ENCODE results near the gene PMS1.
"Not testable (repeated sequence)": the region's sequence is repeated elsewhere in the genome, so short reads cannot be mapped to it uniquely, and the experiment has no call there.

Gene PMS1

DNA sequence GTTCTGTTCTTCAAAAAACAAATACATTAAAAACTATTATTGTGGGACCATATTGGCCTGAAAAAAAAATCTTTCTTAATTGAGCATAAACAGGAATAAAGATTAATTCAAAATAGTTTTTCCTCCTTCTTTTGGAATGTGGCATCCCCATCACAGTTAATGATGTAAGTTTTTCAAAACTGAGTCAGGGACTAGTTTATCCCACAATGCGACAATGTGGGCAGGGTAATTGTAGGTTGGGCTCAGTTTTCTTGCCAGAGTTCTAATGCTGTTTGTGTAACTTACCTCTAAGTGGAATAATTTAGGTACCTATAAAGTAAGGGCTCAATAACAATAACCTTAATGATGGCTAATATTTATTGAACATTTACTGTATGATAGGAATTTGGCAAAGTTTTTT lies 82.0 kb downstream of the PMS1 start:
- no peak for DNase-seq

DNA sequence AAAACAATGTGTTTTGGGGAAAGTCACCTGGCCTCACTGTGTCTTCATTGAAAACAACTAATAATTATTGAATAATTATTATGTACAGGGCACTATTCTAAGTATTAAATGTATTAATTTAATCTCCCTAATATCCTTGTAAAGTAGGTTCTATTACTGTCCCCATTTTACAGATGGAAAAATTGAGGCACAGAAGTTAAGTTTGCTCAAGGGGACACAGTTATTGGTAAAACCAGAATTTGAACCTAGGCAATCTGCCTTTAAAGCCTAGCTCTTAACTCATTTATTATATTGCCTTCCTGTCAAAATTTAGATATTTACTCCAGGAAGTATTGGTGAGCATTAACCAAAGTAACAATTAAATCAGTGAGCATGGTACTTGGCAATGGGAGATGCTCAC lies 84.6 kb downstream of the PMS1 start:
- DNase-seq = no peak

DNA sequence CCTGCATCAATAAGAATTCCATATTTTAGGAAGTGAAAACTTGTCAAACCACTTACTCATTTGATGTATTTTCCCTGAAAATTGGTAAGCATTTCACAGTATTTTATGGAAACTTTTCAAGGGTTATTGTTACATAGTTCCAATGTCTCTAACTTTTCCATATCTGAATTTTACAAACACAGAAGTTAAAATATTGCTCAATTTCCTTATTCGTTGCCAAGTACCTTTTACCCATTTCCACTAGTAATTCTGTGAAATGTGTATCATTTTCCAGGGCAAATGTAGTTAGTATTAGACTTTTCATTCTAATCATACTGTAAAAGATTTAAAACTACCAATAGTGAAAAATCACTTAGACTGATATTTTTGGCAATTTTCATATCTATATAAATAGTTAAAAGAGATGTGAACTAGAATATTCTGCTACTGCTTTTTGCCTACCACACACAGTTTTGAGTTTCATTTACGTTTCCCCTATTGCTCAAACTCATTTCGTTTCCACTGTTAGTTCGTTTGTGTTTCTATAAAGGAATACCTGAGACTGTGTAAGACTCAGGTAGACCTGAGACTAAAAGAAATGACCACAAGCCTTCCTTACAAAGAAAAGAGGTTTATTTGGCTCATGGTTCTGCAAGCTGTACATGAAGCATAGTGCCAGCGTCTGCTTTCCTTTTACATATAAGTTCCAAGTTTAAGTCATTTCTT lies 86.3 kb downstream of the PMS1 start:
- DNase-seq = no peak

DNA sequence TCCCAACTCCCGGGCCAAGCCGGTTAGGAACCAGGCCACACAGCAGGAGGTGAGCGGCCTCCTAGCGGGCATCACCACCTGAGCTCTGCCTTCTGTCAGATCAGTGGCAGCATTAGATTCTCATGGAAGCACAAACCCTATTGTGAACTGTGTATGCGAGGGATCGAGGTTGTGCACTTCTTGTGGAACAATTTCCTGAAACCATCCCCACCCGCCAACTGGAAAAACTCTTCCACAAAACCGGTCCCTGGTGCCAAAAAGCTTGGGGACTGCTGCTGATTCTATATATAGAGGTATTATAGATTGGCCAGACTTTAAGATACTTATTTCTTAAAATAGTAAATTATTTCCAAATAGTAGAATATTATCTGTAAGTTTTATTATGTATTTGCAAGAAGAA lies 89.4 kb downstream of the PMS1 start:
- DNase-seq = no peak

DNA sequence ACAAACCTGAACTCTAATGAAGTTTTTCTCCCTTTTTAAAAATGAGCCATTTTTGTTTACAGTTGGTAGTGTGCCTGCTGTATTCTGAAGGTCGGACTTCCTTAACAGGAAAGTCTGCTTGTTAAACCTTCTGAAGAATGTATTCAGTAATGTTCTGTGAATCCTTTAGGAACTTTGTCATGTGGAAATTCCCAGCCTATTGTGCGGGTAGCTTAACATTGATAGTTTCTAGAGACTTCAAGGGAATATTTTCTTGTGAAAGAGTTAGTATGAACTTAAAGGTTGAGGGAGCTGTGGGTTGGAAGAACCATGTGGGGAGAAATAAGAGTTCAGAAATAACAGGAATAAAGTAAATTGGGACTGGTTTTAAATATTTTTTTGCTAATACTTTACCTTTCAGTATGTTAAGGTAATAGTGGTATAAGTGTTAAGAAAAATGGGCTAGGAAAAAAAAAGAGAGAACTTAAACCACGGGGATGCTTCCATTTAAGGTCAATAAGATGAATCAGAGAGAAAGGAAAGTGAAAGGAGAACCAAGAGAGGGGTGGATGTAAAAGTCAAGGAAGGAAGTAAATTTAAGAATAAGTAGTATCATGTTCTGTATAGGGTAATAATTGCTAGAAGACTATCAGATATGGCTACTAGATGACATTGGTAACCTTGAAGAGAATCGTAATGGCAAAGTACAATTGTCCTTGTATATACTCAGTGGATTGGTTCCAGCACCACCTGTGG lies 90.5 kb downstream of the PMS1 start:
- DNase-seq = no peak

DNA sequence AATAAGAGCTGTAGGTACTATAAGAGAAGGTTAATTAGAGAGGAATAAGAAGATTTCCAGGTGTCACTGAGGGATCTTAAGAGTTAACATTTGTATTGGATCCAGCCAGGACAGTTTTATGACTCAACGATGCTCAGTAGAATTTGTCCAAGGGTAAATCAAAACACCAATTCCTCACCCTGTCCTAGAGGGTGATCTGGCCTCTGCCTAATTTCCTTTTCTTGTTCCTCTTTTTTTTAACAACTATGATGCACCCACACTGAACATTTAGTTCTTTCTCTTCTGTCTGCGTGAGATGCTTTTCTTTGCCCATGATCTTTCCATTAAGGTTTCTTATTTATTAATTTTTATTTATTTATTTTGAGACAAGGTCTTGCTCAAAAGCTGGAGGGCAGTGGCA lies 92.0 kb downstream of the PMS1 start:
- no peak for DNase-seq

DNA sequence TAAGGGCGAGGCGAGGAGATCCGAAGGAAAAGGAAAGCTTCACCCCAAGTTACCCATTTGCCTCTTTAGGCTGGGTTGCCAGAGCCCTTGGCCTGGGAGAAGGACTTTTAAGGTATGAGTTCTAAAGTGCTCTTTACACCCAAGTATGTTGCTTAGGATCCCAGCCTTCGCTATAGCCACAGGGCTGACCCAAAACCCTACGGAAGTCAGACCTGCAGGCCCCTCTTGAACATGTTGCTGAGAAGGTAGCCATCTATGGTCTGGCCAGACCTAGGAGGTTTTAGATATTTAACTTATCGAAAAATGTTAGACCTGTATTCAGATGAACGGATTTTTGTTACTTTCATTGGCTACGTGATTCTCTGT lies 95.4 kb downstream of the PMS1 start:
- no peak for DNase-seq

DNA sequence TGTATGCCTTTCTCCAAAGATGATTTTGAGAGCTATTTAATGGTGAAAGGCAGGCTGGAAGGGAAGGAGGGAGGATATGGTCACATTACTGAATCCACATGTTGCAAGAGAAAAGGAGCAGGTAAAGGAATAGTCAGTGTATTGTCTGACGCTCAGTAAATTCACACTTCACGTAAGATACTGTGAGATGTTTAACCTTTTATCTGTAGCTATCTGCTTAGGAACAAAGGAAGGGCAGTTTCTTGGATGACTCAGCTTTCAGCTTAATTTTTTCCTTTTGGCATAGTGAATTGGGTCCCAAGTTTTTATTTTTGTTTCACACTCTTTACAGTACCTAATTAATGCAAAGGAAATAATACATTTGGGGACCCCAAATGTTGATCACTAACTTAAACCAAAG lies 96.2 kb downstream of the PMS1 start:
- DNase-seq = no peak

DNA sequence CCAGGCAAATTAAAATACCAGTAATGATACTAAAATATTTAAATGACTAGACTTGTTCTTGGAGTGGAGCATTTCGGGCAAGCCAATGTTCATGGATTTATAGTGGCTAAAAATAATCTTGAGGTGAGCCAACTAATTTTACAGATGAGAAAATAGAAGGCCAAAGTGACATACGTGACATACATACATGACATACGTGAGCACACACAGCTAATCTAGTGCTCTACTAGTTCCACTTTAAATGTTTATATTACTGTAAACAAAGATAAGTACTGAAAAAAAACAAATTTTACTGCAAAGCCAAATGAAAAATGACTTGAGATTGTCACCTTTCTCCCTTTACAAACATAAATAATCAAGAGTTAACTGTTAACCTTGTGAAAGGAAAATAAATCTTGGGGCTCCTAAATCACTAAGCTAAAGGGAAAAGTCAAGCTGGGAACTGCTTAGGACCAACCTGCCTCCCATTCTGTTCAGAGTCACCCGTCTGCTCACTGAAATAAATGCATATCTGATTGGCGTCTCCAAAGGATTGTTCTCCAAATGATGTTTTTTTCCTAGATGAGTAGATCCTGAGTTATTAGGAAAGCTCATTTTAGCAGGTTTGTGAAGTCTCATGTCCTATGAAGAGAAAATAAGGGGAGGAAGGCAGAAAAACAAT lies 96.7 kb downstream of the PMS1 start:
- DNase-seq = no peak

DNA sequence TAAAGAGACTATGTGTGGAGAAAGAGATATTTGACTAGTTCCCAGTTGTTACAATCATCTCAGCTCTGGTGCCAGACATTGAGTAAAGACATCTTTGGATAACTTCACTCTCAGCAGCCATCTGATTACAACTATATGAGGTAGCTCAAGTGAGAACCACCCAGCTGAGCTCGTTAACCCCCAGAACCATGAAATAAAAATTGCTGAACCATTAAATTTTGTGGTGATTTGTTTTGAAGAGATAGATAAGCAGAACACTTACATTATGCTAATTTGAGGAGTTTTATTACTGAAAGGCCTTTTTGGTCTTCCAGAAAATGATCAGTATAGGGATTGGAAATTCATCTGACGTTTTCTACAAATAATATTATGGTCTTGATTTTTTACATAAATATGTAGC lies 101.1 kb downstream of the PMS1 start:
- DNase-seq = no peak

DNA sequence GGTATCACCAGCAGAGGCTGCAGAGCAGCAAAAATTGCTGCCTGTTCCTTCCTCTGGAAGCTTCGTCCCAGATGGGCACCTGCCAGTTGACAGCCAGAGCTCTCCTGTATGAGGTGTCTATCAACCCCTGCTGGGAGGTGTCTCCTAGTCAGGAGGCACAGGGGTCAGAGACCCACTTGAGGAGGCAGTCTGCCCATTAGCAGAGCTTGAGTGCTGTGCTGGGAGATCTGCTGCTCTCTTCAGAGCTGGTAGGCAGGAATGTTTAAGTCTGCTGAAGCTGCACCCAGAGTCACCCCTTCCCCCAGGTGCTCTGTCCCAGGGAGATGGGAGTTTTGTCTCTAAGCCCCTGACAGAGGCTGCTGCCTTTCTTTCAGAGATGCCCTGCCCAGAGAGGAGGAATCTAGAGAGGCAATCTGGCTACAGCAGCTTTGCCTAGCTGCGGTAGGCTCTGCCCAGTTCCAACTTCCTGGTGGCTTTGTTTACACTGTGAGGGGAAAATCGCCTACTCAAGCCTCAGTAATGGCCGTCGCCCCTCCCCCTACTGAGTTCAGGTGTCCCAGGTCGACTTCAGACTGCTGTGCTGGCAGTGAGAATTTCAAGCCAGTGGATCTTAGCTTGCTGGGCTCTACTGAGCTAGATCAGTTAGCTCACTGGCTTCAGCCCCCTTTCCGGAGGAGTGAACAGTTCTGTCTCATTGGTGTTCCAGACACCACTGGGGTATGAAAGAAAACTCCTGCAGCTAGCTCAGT lies 108.5 kb downstream of the PMS1 start:
- not testable (repeated sequence) for DNase-seq

DNA sequence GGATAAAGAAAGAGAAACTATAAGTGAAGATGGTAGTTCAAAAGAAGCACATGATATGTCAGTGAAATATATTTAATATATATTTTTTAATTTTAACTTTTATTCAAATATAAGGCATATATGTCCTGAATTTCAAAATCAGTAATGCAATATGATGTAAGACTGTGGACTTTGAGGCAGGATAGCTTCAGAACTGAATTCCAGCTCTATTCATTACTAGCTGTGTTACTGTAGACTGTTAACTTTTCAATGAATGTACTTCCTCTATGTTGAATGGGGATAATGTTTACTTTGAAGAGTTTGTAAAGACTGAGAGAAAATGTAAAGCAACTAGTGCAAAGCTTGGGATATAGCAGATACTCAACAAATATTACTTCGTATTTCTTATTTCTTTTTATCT lies 112.6 kb downstream of the PMS1 start:
- no peak for DNase-seq

DNA sequence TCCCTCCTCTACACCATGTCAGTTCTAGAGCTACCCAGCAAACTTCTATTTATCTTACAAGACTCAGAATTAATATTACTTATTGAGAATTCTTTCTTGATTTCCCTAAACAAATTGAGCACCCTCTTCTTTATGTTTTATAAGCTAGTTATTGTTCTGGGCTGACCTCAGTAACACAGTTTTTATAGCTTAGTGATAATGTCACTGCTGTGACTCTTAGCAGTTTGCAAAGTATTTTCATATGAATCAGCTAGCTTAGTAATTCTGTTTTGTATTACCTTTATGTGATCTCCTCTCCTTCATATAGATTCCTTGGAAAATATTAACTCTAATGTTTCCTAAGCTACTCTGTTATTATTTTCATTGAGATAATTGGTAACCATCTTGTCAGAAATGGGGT lies 114.9 kb downstream of the PMS1 start:
- DNase-seq = no peak

DNA sequence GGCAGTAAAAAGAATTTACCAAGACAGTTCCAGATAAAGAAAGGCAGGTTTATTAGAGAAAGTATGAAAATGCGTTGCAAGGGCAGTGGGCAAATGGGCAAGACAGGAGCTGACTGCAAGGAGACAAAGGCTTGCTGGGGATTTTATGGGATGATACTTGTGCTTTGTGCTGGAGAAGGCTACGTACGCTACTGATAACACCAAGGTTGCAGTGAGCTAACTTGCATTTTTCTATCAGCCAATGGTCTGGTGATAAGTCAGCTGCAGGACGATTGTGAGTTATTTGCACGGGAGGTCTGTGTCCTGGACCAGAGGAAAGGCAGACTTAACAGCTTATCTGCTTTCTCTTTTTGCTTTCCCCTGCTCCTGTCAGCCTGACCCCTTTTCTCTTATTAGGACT lies 116.5 kb downstream of the PMS1 start:
- DNase-seq = no peak

DNA sequence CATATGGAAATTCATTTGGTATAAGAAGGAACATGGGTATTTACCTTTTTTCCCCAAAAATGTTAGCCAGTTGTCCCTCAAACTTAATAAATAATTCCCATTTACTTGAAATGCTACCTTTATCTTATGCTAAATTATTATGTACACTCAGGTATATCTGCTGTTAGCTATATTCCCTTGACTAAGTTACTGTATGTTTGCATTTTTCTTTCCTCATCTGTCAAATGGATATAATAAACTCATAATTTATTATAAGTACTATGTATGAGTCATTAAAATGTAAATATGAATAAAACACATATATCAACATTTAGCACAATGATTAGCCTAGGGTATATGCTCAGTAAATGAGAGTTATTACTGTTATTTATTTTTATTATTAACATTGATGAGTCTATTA lies 117.4 kb downstream of the PMS1 start:
- no peak for DNase-seq

DNA sequence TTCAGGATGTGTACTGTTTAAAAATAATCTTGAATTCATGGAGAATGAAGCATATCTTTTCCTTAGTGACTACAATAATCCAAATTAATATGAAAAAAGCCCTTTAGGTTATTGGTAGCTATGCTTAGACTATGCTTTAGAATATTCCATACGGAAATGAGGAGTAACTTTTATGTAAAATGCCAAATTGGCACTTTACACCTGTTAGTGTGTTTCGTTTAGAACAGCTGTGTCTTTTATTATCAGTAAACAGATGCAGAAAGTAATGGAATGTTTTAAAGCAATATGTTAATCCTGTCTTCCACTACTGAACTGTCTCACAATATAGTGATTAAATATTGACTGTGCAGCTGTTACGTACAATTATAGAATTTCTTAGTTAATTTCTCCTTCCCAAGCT lies 129.6 kb downstream of the PMS1 start:
- DNase-seq = no peak

DNA sequence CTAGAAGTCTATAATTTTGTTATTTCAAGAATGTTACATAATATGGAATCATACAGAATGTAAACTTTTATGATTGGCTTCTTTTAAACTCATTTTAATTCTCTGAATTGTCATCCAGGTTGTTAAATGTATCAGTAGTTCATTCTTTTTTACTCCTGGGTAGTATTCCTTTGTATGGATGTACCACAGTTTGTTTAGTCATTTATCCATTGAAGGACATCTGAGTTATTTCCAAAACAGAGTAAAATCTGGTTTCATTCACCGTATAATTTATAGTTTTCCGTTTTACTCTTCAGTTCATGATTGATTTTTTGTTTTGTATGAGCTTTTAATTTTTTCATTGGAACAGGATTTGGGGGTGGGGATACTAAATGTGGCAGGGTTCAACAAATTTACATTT lies 132.4 kb downstream of the PMS1 start:
- DNase-seq = no peak

Data from left hindlimb (tissue), 1 donor.